T-cell (primary cell): ENCODE data around the gene AGTPBP1. TPM values are rescaled to one million over a fixed set of nuclear protein-coding genes. Genes with fewer than 3 reads are reported as not detected.

Source experiments
- ATAC-seq, 4 experiments: fragments of 200-7000 bp in 3 of 4; fragments of 150-1000 bp in 1 of 4; cut with Tn5 transposase; replicated peaks in 1 of 4; 1 replicate in 3 of 4; 2 replicates in 1 of 4; pipeline ENCODE4 v1.10.0; 2021; ENCODE audit warnings: moderate library complexity in 3 of 4, mild to moderate bottlenecking in 2 of 4, moderate number of reproducible peaks in 1 of 4
- CTCF ChIA-PET, 2 donors: fragments of 300-600 bp; sonication (Branson Sonifier 250); formaldehyde crosslinking; loops; one replicate each; lab custom pipeline; 2022; ENCODE audit warnings: antibody characterized with exemption in 2 of 2; lab: Charles Lee
- POLR2A ChIA-PET, 2 donors: fragments of 300-600 bp; sonication (Branson Sonifier 250); formaldehyde crosslinking; loops; one replicate each; lab custom pipeline; 2022; ENCODE audit warnings: antibody characterized with exemption in 2 of 2; lab: Charles Lee
- DNase-seq, 35 experiments: peaks; one replicate each; pipeline versions ENCODE4 v3.0.0 to v3.0.0-alpha.2; 2013 to 2023
- H3K27ac ChIP-seq: one replicate; pipeline ENCODE4 v1.5.1; 2013; ENCODE audit warnings: low read length
- H3K27me3 ChIP-seq, 2 experiments: replicated peaks in 1 of 2; 1 replicate in 1 of 2; 2 replicates in 1 of 2; pipeline versions ENCODE4 v1.6.1 to v1.7.0; 2013; ENCODE audit warnings: low read length in 1 of 2, mixed read lengths in 1 of 2; ENCODE audit not compliant: control insufficient read depth in 2 of 2, insufficient read depth in 2 of 2; ENCODE audit errors: extremely low read depth in 1 of 2
- H3K36me3 ChIP-seq, 2 donors: 1 replicate in 1 of 2; 2 replicates in 1 of 2; pipeline versions ENCODE4 v1.6.1 to v1.7.0; 2013; ENCODE audit warnings: low read length in 1 of 2; ENCODE audit not compliant: control insufficient read depth in 2 of 2, insufficient read depth in 1 of 2; ENCODE audit errors: extremely low read depth in 1 of 2
- H3K4me1 ChIP-seq, 2 experiments: 1 replicate in 1 of 2; 2 replicates in 1 of 2; pipeline versions ENCODE4 v1.6.1 to v1.7.0; 2013; ENCODE audit warnings: low read length in 2 of 2, mixed read lengths in 1 of 2; ENCODE audit not compliant: insufficient read depth in 2 of 2, control insufficient read depth in 1 of 2; ENCODE audit errors: extremely low read depth in 1 of 2
- H3K4me3 ChIP-seq, 2 donors: 1 replicate in 1 of 2; 2 replicates in 1 of 2; pipeline versions ENCODE4 v1.5.1 to v1.7.0; 2013; ENCODE audit warnings: mild to moderate bottlenecking in 2 of 2, low read length in 1 of 2, moderate library complexity in 1 of 2; ENCODE audit not compliant: control insufficient read depth in 1 of 2; ENCODE audit errors: extremely low read depth in 1 of 2
- H3K9me3 ChIP-seq: 2 replicates; pipeline ENCODE4 v1.7.0; 2013
- H3K27ac Mint-ChIP-seq, 2 donors: one replicate each; pipeline ENCODE4 v1.8.0; 2020 to 2021; ENCODE audit warnings: mild to moderate bottlenecking in 2 of 2, mixed read lengths in 2 of 2
- H3K27me3 Mint-ChIP-seq, 2 donors: one replicate each; pipeline ENCODE4 v1.8.0; 2021 to 2022; ENCODE audit warnings: mixed read lengths in 2 of 2
- H3K36me3 Mint-ChIP-seq: one replicate; pipeline ENCODE4 v1.8.0; 2021; ENCODE audit warnings: mixed read lengths
- H3K4me1 Mint-ChIP-seq, 3 donors: one replicate each; pipeline ENCODE4 v1.8.0; 2020 to 2022; ENCODE audit warnings: mixed read lengths in 3 of 3, mild to moderate bottlenecking in 1 of 3
- H3K4me3 Mint-ChIP-seq, 3 donors: one replicate each; pipeline ENCODE4 v1.8.0; 2020 to 2022; ENCODE audit warnings: mild to moderate bottlenecking in 3 of 3, mixed read lengths in 3 of 3, moderate library complexity in 3 of 3
- H3K9me3 Mint-ChIP-seq, 3 donors: one replicate each; pipeline ENCODE4 v1.8.0; 2020 to 2022; ENCODE audit warnings: mixed read lengths in 3 of 3
- WGBS: methylation state at CpG from one replicate; pipeline ENCODE4 v1.1.5; 2013; ENCODE audit warnings: missing lambda C conversion rate; ENCODE audit not compliant: insufficient coverage; 5-methylcytosine and 5-hydroxymethylcytosine counted together
- total RNA-seq, 35 experiments: library from RNA in 6 of 35; stranded (reverse) in 6 of 35; fragments of 120-200 nt in 1 of 35; gene quantifications; one replicate each; pipeline versions ENCODE4 v1.2.1 to v1.2.4 and lab custom pipeline; 2013 to 2026

AGTPBP1 gene
- total RNA-seq, 5 donors from 2014 or later (not counting 1 experiment from before 2014, with no cell fraction given): 46.2 to 66.7 (median 52.2) TPM

- Mint-ChIP-seq H3K36me3 (peaks cover 23% of the 10 kb centered on the region), H3K9me3 (no peaks in the 10 kb centered on the region), H3K4me3 (no peak overlapping the region), H3K27me3 (no peaks in the 10 kb centered on the region), H3K27ac (peak overlapping the region; percentile 1 to 60), H3K4me1 (peaks cover 35 to 41% (median 38%) of the 10 kb centered on the region in 3 donors)
- no peak overlapping the region for H3K27ac ChIP-seq
- no peak overlapping the region for H3K4me3 ChIP-seq
- ChIA-PET POLR2A (no interaction called here), CTCF (interaction anchor here in 1 of 2 donors (0.7 kb wide), 1 partner anchor 126 kb away, joined by 3 read pairs; no protein-coding TSS in a partner anchor)
- ATAC-seq (no peak), DNase-seq (no peak)
- H3K27me3 ChIP-seq: no peaks in the 10 kb centered on the region
- no peaks in the 10 kb centered on the region for H3K36me3 ChIP-seq
- H3K9me3 ChIP-seq: no peaks in the 10 kb centered on the region
- no peaks in the 10 kb centered on the region for H3K4me1 ChIP-seq
Measured at GRCh38 chr9:85702191-85702590, 39.6 kb downstream of the AGTPBP1 start.

DNA sequence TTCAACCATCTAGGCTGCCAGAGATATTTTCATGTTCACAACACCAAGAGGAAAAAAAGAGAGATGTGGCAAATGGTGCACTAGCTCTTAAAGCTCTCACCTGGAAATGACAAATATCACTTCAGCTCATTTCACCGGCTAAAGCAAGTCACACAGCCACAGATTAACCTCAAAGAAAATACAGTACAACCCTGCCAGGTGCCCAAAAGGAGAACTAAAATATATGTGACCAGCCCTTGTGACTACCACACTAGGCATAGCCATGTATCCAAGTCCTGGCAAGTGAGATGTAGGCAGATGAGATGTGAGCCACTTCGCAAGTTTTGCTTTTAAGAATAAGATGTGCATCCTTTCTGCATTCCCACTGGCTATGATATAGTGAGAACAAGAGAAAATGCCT, 41.4 kb downstream of the AGTPBP1 start:
- Mint-ChIP-seq H3K4me1 (peaks cover 35 to 40% (median 36%) of the 10 kb centered on the region in 3 donors), H3K4me3 (no peak overlapping the region), H3K36me3 (peaks cover 20% of the 10 kb centered on the region), H3K27me3 (no peaks in the 10 kb centered on the region), H3K27ac (peak overlapping the region in 1 of 2 donors; percentile 24), H3K9me3 (no peaks in the 10 kb centered on the region)
- Histone ChIP-seq H3K4me1 (peaks cover 0 to 2% of the 10 kb centered on the region in 2 experiments), H3K27me3 (no peaks in the 10 kb centered on the region), H3K27ac (no peak overlapping the region), H3K9me3 (no peaks in the 10 kb centered on the region), H3K4me3 (no peak overlapping the region), H3K36me3 (no peaks in the 10 kb centered on the region)
- ChIA-PET POLR2A (interaction anchor here in 1 of 2 donors (0.6 kb wide), 1 partner anchor 43 kb away, joined by 3 read pairs; no protein-coding TSS in a partner anchor), CTCF (interaction anchor here in 1 of 2 donors (0.7 to 1.0 kb wide), 2 partner anchors 10 to 72 kb away, joined by 3 to 5 read pairs; no protein-coding TSS in a partner anchor)
- no peak for DNase-seq
- peak in 1 of 4 experiments; percentile 24 for ATAC-seq
- whole genome bisulfite sequencing: no CpG with 5 or more reads among the region's 2 CpGs

DNA sequence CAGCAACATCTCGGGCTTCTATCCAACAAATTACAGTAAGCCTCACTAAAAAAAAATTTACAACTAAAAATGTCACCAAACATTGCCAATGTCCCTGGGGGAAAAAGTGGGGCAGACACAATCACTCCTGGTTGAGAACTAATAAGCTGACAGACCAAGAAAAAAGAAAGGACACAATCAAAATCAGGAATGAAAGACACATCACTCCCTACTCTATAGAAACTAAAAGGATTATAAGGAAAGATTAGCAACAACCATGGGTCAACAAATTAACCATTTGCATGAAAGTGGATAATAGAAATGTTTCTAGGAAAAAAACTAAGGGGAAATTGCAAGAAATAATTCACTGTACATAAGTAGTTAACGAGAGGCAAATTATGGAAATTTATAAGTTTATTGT, 53.4 kb downstream of the AGTPBP1 start:
- Histone ChIP-seq H3K4me3 (no peak overlapping the region), H3K27ac (no peak overlapping the region), H3K36me3 (peaks cover 0 to 22% of the 10 kb centered on the region in 2 donors), H3K4me1 (no peaks in the 10 kb centered on the region), H3K27me3 (no peaks in the 10 kb centered on the region), H3K9me3 (peaks cover 7% of the 10 kb centered on the region)
- Mint-ChIP-seq H3K9me3 (no peaks in the 10 kb centered on the region), H3K4me3 (no peak overlapping the region), H3K36me3 (peaks cover 47% of the 10 kb centered on the region), H3K27me3 (no peaks in the 10 kb centered on the region), H3K27ac (no peak overlapping the region), H3K4me1 (peaks cover 13 to 16% (median 16%) of the 10 kb centered on the region in 3 donors)
- no peak for ATAC-seq
- no CpG with 5 or more reads among the region's 2 CpGs for WGBS
- CTCF ChIA-PET: interaction anchor here (0.7 to 1.3 kb wide), 4 partner anchors 10 to 230 kb away, joined by 3 to 11 read pairs (median 5); no protein-coding TSS in a partner anchor
- POLR2A ChIA-PET: interaction anchor here in 1 of 2 donors (0.7 kb wide), 1 partner anchor 44 kb away, joined by 3 read pairs; no protein-coding TSS in a partner anchor
- no peak for DNase-seq

DNA sequence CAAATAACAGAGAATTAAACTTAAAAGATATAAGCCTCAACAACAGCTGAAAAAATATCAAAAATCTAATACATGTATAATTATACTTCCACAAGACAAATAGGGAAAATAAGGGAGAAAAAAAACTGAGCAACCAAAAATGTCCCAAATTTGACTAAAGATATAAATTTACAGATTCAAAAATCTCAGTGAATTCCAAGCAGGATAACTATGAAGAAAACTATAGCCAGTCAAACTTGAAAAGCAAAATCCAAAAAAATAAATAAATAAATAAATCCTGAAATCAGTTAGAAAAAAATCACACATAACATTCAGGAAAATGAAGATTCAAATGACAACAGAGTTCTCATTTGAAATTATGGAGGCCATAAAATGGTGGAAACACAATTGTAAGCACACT, 56.7 kb downstream of the AGTPBP1 start:
- DNase-seq: no peak

GRCh38 chr9:85676790-85677189, 65.0 kb downstream of the AGTPBP1 start:
- ChIA-PET POLR2A (interaction anchor here in 1 of 2 donors (0.5 kb wide), 1 partner anchor 11 kb away, joined by 3 read pairs; no protein-coding TSS in a partner anchor), CTCF (interaction anchor here in 1 of 2 donors (0.6 kb wide), 1 partner anchor 67 kb away, joined by 3 read pairs; no protein-coding TSS in a partner anchor)
- Mint-ChIP-seq H3K36me3 (peaks cover 38% of the 10 kb centered on the region), H3K9me3 (no peaks in the 10 kb centered on the region), H3K27me3 (no peaks in the 10 kb centered on the region), H3K27ac (no peak overlapping the region), H3K4me3 (no peak overlapping the region), H3K4me1 (no peaks in the 10 kb centered on the region)
- H3K36me3 ChIP-seq: peaks cover 0 to 24% of the 10 kb centered on the region in 2 donors
- H3K4me3 ChIP-seq: no peak overlapping the region
- H3K9me3 ChIP-seq: no peaks in the 10 kb centered on the region
- ATAC-seq (no peak), DNase-seq (no peak)
- H3K27me3 ChIP-seq: no peaks in the 10 kb centered on the region
- WGBS: no CpG with 5 or more reads among the region's 2 CpGs
- no peak overlapping the region for H3K27ac ChIP-seq
- no peaks in the 10 kb centered on the region for H3K4me1 ChIP-seq

More for the DNA sequence above, 56.7 kb downstream of the AGTPBP1 start:
- peaks cover 14 to 16% (median 16%) of the 10 kb centered on the region in 3 donors for H3K4me1 Mint-ChIP-seq
- Histone ChIP-seq H3K9me3 (peaks cover 7% of the 10 kb centered on the region), H3K4me3 (no peak overlapping the region), H3K27me3 (no peaks in the 10 kb centered on the region), H3K4me1 (no peaks in the 10 kb centered on the region), H3K27ac (no peak overlapping the region), H3K36me3 (peaks cover 0 to 8% of the 10 kb centered on the region in 2 donors)
- H3K36me3 Mint-ChIP-seq: peaks cover 54% of the 10 kb centered on the region
- no peak for ATAC-seq
- no peak overlapping the region for H3K27ac Mint-ChIP-seq
- H3K9me3 Mint-ChIP-seq: no peaks in the 10 kb centered on the region
- POLR2A ChIA-PET: interaction anchor here in 1 of 2 donors (0.5 to 0.6 kb wide), 2 partner anchors 13 to 39 kb away, joined by 3 to 4 read pairs; no protein-coding TSS in a partner anchor
- no peak overlapping the region for H3K4me3 Mint-ChIP-seq
- CTCF ChIA-PET: interaction anchor here in 1 of 2 donors (0.6 kb wide), 1 partner anchor 321 kb away, joined by 3 read pairs; no protein-coding TSS in a partner anchor
- H3K27me3 Mint-ChIP-seq: no peaks in the 10 kb centered on the region

DNA sequence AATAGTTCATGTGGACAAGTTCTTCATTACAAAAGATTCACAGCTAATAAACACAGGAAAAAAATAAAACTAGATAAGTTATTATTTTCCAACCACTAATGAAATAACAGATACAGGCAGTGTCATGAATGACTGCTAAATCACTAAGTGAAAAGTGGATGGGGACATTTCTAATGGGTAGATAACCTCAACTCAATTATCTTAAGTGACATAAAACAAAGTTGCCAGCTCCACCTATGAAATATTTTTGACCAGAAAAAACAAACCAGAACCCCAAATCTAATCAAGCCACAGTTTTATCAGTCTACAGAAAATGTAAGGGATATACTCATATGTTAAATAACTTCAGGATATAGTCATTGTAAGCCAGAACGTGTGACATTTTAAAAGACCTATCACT, 74.4 kb downstream of the AGTPBP1 start:
- H3K36me3 ChIP-seq: peaks cover 0 to 29% of the 10 kb centered on the region in 2 donors
- no CpG with 5 or more reads among the region's 1 CpG for WGBS
- DNase-seq (no peak), ATAC-seq (no peak)
- Mint-ChIP-seq H3K27ac (no peak overlapping the region), H3K9me3 (no peaks in the 10 kb centered on the region), H3K36me3 (peaks cover 39% of the 10 kb centered on the region), H3K4me3 (no peak overlapping the region), H3K4me1 (no peaks in the 10 kb centered on the region), H3K27me3 (no peaks in the 10 kb centered on the region)
- ChIA-PET CTCF (no interaction called here), POLR2A (no interaction called here)
- H3K9me3 ChIP-seq: no peaks in the 10 kb centered on the region
- no peaks in the 10 kb centered on the region for H3K27me3 ChIP-seq
- H3K4me1 ChIP-seq: no peaks in the 10 kb centered on the region
- no peak overlapping the region for H3K27ac ChIP-seq
- H3K4me3 ChIP-seq: no peak overlapping the region
